Panc1 (cell line): ENCODE results near the gene RPL12. TPM values are rescaled to one million over a fixed set of nuclear protein-coding genes. Genes with fewer than 3 reads are reported as not detected.

ENCODE experiments used
- ATAC-seq: fragments of 200-7000 bp; cut with Tn5 transposase; 2 replicates; pipeline ENCODE4 v1.9.1; 2020; ENCODE audit warnings: mild to moderate bottlenecking, moderate library complexity
- BruUV-seq: library from RNA; stranded (reverse); fragments of 400-500 nt; replicated peaks from 2 replicates; lab custom pipeline; 2021; lab: Mats Ljungman, UMichigan
- CTCF ChIA-PET: fragments of 300-600 bp; sonication (Branson Sonifier 250); formaldehyde crosslinking; loops from one replicate; lab custom pipeline; 2022; ENCODE audit warnings: antibody characterized with exemption; lab: Charles Lee
- POLR2A ChIA-PET: fragments of 300-600 bp; sonication (Branson Sonifier 250); formaldehyde crosslinking; loops from one replicate; lab custom pipeline; 2022; ENCODE audit warnings: antibody characterized with exemption; lab: Charles Lee
- DNase-seq: peaks from one replicate; pipeline ENCODE4 v3.0.0-alpha.2; 2010; ENCODE audit warnings: low read depth, low spot score
- H3K27ac ChIP-seq: 2 replicates; pipeline ENCODE4 v1.5.1; 2011; ENCODE audit warnings: mild to moderate bottlenecking, low read length, inconsistent platforms
- H3K27me3 ChIP-seq: fragments of 200-500 bp; sonication (Bioruptor generic); 2 replicates; pipeline ENCODE4 v1.6.0; 2014; ENCODE audit warnings: low read length, inconsistent platforms; ENCODE audit not compliant: control insufficient read depth, insufficient read depth
- H3K36me3 ChIP-seq: fragments of 200-500 bp; sonication (Bioruptor generic); 2 replicates; pipeline ENCODE4 v1.5.1; 2014; ENCODE audit warnings: inconsistent platforms, mild to moderate bottlenecking, low read length, moderate library complexity; ENCODE audit not compliant: control insufficient read depth, insufficient read depth
- H3K4me1 ChIP-seq: 2 replicates; pipeline ENCODE4 v1.5.1; 2011; ENCODE audit warnings: inconsistent platforms, mild to moderate bottlenecking, low read length, moderate library complexity; ENCODE audit not compliant: control insufficient read depth, insufficient read depth
- H3K4me3 ChIP-seq, 2 experiments: 2 replicates each; pipeline ENCODE4 v1.5.1; 2011 to 2012; ENCODE audit warnings: low read depth in 2 of 2, low read length in 2 of 2, mild to moderate bottlenecking in 2 of 2, inconsistent platforms in 1 of 2, moderate library complexity in 1 of 2
- H3K9me3 ChIP-seq: fragments of 200-500 bp; sonication (Bioruptor generic); 2 replicates; pipeline ENCODE4 v1.5.1; 2014; ENCODE audit warnings: low read depth, mild to moderate bottlenecking, inconsistent platforms, low read length, moderate library complexity; ENCODE audit not compliant: control insufficient read depth, insufficient read depth
- CTCF ChIP-seq: fragments of 450-650 bp; IDR thresholded peaks from 2 replicates; pipeline ENCODE4 v1.5.1; 2017; ENCODE audit warnings: mild to moderate bottlenecking
- POLR2AphosphoS5 ChIP-seq: IDR thresholded peaks from 2 replicates; pipeline ENCODE4 v1.6.1; 2012; ENCODE audit warnings: mild to moderate bottlenecking, low read depth, low read length, moderate library complexity
- REST ChIP-seq, 2 experiments: IDR thresholded peaks; 2 replicates each; pipeline ENCODE4 v1.6.1; 2011 to 2012; ENCODE audit warnings: low read depth in 2 of 2, control low read depth in 1 of 2, low read length in 1 of 2, mild to moderate bottlenecking in 1 of 2, moderate library complexity in 1 of 2; ENCODE audit not compliant: insufficient read depth in 1 of 2
- SIN3A ChIP-seq: IDR thresholded peaks from 2 replicates; pipeline ENCODE4 v1.6.1; 2012; ENCODE audit warnings: low read depth, mild to moderate bottlenecking, low read length, moderate library complexity, borderline replicate concordance; ENCODE audit not compliant: insufficient read depth
- TCF7L2 ChIP-seq: IDR thresholded peaks from 2 replicates; pipeline ENCODE4 v1.6.1; 2011; ENCODE audit warnings: mild to moderate bottlenecking, low read depth, low read length, inconsistent platforms
- in situ Hi-C: cut with HindIII; loops from 2 replicates; pipeline ENCODE4 v1.10.0; 2016; ENCODE audit warnings: low sequenced_read_pairs, low pct_unique_long_range_greater_than_20kb
- intact Hi-C: fragments of 100-400 bp; cut with micrococcal nuclease; formaldehyde crosslinking; loops from one replicate; pipeline ENCODE4 v1.10.0; 2022; ENCODE audit not compliant: unreplicated experiment
- total RNA-seq: library from RNA; stranded (reverse); gene quantifications from one replicate; pipeline ENCODE4 v1.2.1, GENCODE V29; 2021; ENCODE audit not compliant: unreplicated experiment

Gene RPL12
- total RNA-seq, 1 experiment from 2014 or later: 951 TPM

GRCh38 chr9:127500399-127500798 lies 49.2 kb upstream of the RPL12 start:
- no peaks in the 10 kb centered on the region for H3K36me3 ChIP-seq
- H3K4me1 ChIP-seq: peaks cover 9% of the 10 kb centered on the region
- H3K4me3 ChIP-seq: no peak overlapping the region
- ATAC-seq (no peak), DNase-seq (no peak)
- H3K27me3 ChIP-seq: no peaks in the 10 kb centered on the region
- ChIA-PET POLR2A (no interaction called here), CTCF (no interaction called here)
- TF ChIP-seq REST (IDR thresholded peaks at IDR 0.05; ENCODE audit: insufficient read depth in 1 of 2, low read depth in 2 of 2, low read length in 1 of 2) (no peak), TCF7L2 (no peak), CTCF (no peak), POLR2AphosphoS5 (no peak), SIN3A (no peak)
- in situ Hi-C loops: no loop called here
- no TSS peak for BruUV-seq
- H3K9me3 ChIP-seq: no peaks in the 10 kb centered on the region
- intact Hi-C loops: loop anchor here (5.0 kb wide), 1 partner anchor 87 kb away; no protein-coding TSS in a partner anchor
- H3K27ac ChIP-seq: no peak overlapping the region

- ChIA-PET POLR2A (no interaction called here), CTCF (no interaction called here)
- ATAC-seq: no peak
- DNase-seq: no peak
- no peaks in the 10 kb centered on the region for H3K9me3 ChIP-seq
- intact Hi-C loops (no loop called here), in situ Hi-C loops (no loop called here)
- H3K4me1 ChIP-seq: peaks cover 10% of the 10 kb centered on the region
- no peaks in the 10 kb centered on the region for H3K36me3 ChIP-seq
- no TSS peak for BruUV-seq
- H3K27ac ChIP-seq: no peak overlapping the region
- no peaks in the 10 kb centered on the region for H3K27me3 ChIP-seq
- no peak overlapping the region for H3K4me3 ChIP-seq
- TF ChIP-seq SIN3A (no peak), POLR2AphosphoS5 (no peak), TCF7L2 (no peak), REST (IDR thresholded peaks at IDR 0.05; ENCODE audit: insufficient read depth in 1 of 2, low read depth in 2 of 2, low read length in 1 of 2) (no peak), CTCF (no peak)
Observed at GRCh38 chr9:127498298-127498697, 47.1 kb upstream of the RPL12 start.
